GM06990 (cell line): ENCODE data around the gene KCTD3.

Source experiments
- DNase-seq: peaks from one replicate; pipeline ENCODE4 v3.0.0-alpha.2; 2011; ENCODE audit not compliant: insufficient read length; ENCODE audit errors: extremely low read depth
- H3K27me3 ChIP-seq: replicated peaks from 2 replicates; pipeline ENCODE4 v1.6.0; 2011; ENCODE audit warnings: low read length; ENCODE audit not compliant: control insufficient read depth, insufficient read depth
- H3K36me3 ChIP-seq: 2 replicates; pipeline ENCODE4 v1.5.1; 2011; ENCODE audit warnings: low read length; ENCODE audit not compliant: control insufficient read depth, insufficient read depth
- H3K4me3 ChIP-seq: replicated peaks from 2 replicates; pipeline ENCODE4 v1.5.1; 2011; ENCODE audit warnings: low read depth, mild to moderate bottlenecking, control low read depth, low read length
- CTCF ChIP-seq: IDR thresholded peaks from 2 replicates; pipeline ENCODE4 v1.5.1; 2011; ENCODE audit warnings: low read length, control low read depth, mild to moderate bottlenecking, inconsistent platforms; ENCODE audit not compliant: insufficient read depth, poor library complexity, severe bottlenecking

KCTD3 gene

GRCh38 chr1:215590779-215591491, 23.8 kb downstream of the KCTD3 start:
- H3K27me3 ChIP-seq: no peaks in the 10 kb centered on the region
- H3K4me3 ChIP-seq: no peak overlapping the region
- no peak for TF ChIP-seq CTCF
- no peaks in the 10 kb centered on the region; the same call in 1 of the 2 replicates for H3K36me3 ChIP-seq
- no peak for DNase-seq

GRCh38 chr1:215594640-215595039, 27.5 kb downstream of the KCTD3 start:
- H3K36me3 ChIP-seq: no peaks in the 10 kb centered on the region; the same call in 1 of the 2 replicates
- H3K27me3 ChIP-seq: no peaks in the 10 kb centered on the region
- no peak overlapping the region for H3K4me3 ChIP-seq
- no peak for TF ChIP-seq CTCF
- DNase-seq: no peak

GRCh38 chr1:215595231-215595630, 28.1 kb downstream of the KCTD3 start:
- Histone ChIP-seq H3K27me3 (no peaks in the 10 kb centered on the region), H3K4me3 (no peak overlapping the region), H3K36me3 (no peaks in the 10 kb centered on the region; the same call in 1 of the 2 replicates)
- DNase-seq: no peak
- TF ChIP-seq CTCF: no peak

GRCh38 chr1:215597961-215598360, 30.9 kb downstream of the KCTD3 start:
- Histone ChIP-seq H3K4me3 (no peak overlapping the region), H3K36me3 (no peaks in the 10 kb centered on the region; the same call in 1 of the 2 replicates), H3K27me3 (no peaks in the 10 kb centered on the region)
- DNase-seq: no peak
- TF ChIP-seq CTCF: no peak

GRCh38 chr1:215599418-215600074, 32.4 kb downstream of the KCTD3 start:
- H3K4me3 ChIP-seq: no peak overlapping the region
- no peak for DNase-seq
- no peaks in the 10 kb centered on the region; the same call in 1 of the 2 replicates for H3K36me3 ChIP-seq
- no peak for TF ChIP-seq CTCF
- no peaks in the 10 kb centered on the region for H3K27me3 ChIP-seq
